Hindlimb muscle (tissue), 1 donor: ENCODE data around the gene OCA2. TPM values are rescaled to one million over a fixed set of nuclear protein-coding genes. Genes with fewer than 3 reads are reported as not detected.
A peak's percentile ranks its signal among the peaks of the same experiment; 100 is the strongest.

Experiments used
- DNase-seq: peaks from one replicate; pipeline ENCODE4 v3.0.0-alpha.2; 2013
- polyA plus RNA-seq: library from polyadenylated mRNA; unstranded; fragments of 120-200 nt; gene quantifications from one replicate; pipeline ENCODE4 v1.2.1, GENCODE V29; 2013; ENCODE audit not compliant: insufficient read length

The OCA2 gene
- polyA plus RNA-seq, 1 donor: 4.5 TPM

DNA sequence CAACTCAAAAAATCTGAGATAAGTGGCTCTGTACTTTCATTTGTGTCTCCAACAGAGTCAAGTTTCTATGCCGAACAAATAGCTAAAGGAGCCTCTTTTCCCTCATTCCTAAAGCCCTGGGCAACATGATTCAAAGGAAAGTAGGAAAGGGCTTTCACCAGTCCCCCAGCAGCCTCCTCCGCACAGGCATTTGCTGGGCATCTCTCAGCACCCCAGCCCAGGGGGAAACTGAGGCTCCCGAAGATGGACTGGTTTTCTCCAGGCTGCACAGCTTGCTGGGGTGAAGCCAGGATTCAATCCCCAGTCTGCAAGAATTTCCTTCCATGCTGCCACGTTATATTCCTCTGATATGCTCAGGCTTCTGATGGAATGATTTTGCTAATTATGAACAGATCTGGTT, 163.8 kb downstream of the OCA2 start:
- DNase-seq: no peak

DNA sequence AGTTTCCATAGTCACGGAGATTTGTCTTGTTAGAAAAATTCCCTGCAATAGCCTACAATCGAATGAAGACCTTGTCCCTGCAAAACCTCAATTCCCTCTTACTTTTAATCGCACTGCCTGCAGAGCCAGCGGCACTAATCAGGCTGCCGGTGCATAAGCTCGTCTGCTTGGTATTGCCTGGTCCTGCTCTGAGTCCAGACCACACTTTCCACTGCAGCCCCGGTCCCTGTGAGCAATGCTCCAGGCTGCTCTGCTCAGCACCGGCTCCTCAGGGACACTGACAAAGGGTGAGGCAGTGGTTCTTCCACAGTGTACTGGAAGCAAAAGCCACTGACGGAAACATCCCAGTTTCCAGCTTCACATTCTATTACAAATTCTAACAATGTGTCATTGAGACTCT, 164.3 kb downstream of the OCA2 start:
- DNase-seq: no peak

GRCh38 chr15:27933562-27933961, 165.6 kb downstream of the OCA2 start:
- DNase-seq: no peak

GRCh38 chr15:27932600-27932999, 166.5 kb downstream of the OCA2 start:
- no peak for DNase-seq

- DNase-seq: no peak
These were observed 170.7 kb downstream of the OCA2 start for GRCh38 chr15:27928386-27928785.

GRCh38 chr15:27912283-27912682, 186.8 kb downstream of the OCA2 start:
- no peak for DNase-seq

- DNase-seq: no peak
These were observed 192.3 kb downstream of the OCA2 start for GRCh38 chr15:27906802-27907201.

GRCh38 chr15:27903405-27903804, 195.7 kb downstream of the OCA2 start:
- no peak for DNase-seq

- no peak for DNase-seq
These were observed 196.3 kb downstream of the OCA2 start for GRCh38 chr15:27902680-27903385.

DNA sequence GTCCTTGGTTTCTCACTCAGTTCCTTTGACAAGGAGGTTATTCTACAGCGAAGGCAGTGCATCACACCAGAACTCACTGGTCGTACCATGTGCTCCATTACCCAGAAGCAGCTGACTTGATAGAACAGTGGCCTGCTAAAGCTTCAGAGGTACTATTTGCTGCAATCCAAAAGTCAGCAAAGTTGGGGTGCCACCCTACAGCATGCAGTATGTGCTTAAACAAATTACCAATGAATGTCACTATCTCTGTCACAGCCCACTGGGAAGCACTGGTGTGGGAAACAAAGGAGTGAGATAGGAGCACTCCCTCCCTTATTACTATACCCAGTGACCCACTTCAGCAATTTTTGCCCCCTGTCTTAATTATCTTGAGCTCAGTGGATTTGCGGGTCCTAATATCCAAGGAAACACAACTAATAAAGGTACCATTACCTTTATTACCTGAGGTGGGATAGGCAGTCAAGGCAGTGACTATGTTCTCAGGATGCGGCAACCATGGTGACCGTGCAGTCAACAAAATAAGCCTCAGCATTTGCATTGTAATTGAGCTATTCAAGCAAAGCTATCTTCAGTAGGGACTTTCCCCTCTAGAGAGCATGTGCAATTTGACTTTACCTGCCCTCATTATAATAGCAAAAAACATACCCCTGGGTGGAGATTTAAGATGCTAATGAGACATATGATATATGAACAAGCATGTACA, 199.4 kb downstream of the OCA2 start:
- no peak for DNase-seq

DNA sequence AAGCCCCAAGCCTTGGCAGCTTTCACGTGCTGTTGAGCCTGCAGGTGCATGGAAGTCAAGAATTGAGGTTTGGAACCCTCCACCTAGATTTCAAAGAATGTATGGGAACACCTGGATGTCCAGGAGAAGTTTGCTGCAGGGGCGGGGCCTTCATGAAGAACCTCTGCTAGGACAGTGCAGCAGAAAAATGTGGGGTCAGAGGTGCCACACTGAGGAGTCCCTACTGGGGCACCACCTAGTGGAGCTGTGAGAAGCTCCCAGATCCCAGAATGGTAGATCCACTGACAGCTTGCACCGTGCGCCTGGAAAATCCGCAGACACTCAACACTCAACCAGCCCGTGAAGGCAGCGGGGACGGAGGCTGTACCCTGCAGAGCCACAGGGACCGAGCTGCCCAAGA, 201.6 kb downstream of the OCA2 start:
- DNase-seq: no peak

- no peak for DNase-seq
These were observed 204.5 kb downstream of the OCA2 start for GRCh38 chr15:27894645-27895044.

DNA sequence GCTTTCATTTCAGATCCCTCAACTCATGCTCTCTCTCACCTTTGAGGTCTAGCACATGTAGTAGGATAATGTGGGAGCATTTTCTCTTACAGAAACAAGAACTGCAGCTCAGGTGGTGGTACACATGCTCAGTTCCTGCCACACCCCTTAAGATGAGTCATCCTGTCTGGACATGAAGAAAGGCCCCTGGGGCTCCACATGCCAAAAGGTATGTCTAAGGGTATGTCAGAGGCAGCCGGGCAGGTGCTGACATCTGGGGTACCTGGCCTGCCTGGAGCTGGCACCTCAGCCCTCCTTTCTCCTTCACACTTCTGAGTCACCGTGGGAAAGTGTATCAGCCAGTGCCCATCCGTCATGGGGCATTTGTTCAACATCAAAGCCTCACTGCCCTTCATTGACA, 209.9 kb downstream of the OCA2 start:
- no peak for DNase-seq

DNA sequence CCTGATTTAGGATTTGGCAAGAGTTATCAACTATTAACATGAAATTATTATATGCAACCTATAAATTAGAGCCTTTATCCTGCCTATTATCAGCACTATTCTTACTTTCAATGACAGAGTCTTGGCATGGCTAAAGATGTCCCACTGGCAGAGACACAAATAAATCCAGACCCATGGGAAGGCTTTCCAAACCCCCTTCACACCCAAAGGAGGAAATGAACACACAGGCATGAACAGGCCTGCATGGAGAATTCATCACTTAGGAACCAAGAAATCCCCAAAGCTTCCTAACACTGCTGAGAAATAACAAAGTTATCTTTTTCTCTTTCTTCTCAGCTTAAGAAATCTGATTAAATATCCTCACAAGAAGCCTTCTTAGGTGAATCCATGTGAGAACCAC, 213.9 kb downstream of the OCA2 start:
- DNase-seq: no peak

GRCh38 chr15:27884726-27885125, 214.4 kb downstream of the OCA2 start:
- DNase-seq: no peak

DNA sequence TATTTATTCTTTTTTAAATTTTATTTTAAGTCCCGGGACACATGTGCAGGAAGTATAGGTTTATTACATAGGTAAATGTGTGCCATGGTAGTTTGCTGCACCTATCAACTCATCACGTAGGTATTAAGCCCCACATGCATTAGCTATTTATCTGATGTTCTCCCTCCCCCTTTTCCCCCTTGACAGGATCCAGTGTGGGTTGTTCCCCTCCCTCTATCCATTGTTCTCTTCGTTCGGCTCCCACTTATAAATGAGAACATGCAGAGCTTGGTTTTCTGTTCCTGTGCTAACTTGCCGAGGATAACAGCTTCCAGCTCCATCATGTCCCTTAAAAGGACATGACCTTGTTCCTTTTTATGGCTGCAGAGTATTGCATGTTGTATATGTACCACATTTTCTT, 220.3 kb downstream of the OCA2 start:
- DNase-seq: no peak

DNA sequence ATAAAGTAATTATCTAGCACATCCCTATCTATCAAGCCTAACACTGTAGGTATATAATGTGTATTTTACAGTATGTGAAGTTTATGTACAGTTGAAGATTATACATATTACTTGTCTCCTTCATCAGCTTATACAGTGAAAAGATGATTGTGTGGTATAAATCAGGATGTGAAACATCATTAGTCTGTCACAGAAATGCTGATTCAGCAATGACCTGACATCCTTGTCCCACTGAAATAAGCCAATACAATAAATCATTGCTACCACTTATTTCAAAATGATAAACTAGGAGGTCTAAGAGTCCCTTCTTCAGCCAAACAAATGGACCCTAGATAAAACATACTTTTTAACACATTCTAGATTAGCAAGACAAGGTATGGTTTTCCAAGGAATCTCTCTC, 225.3 kb downstream of the OCA2 start:
- no peak for DNase-seq

DNA sequence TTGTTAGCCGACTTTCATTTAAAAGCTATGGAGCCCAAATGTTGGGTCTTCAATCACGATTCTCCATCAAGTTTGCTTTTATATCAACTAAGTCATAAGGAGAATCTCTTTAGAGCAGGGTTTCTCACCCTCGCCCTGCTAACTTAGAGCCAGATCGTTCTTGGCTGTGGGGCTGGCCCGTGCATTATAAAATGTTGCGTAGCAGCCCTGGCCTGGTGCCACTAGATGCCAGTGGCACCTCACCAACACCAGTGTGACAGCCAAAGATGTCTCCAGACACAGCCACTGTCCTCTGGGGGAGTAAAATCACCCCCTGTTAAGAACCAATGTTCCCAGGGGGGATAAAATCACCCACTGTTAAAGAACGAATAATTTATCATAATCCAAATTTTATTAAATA, 226.1 kb downstream of the OCA2 start:
- DNase-seq: no peak

- DNase-seq: no peak
These were observed 226.8 kb downstream of the OCA2 start for GRCh38 chr15:27872355-27872754.

DNA sequence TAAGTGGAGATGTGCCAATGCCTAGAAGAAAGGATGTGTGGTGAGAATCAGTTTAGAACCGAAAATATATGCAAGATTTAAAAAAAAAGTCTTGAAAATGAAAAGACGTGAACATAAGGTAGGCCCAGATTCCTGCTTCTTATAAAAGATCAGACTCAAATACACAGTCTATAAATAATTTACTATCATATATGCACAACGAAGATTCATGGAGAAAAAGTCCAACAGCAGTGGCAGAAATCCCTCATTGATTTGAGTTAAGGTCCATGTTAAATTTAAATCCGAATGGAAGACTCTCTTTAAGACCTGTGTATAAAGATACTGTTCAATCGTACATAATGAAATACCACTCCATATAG, 227.2 kb downstream of the OCA2 start:
- no peak for DNase-seq

GRCh38 chr15:27871078-27871901, 227.8 kb downstream of the OCA2 start:
- no peak for DNase-seq

DNA sequence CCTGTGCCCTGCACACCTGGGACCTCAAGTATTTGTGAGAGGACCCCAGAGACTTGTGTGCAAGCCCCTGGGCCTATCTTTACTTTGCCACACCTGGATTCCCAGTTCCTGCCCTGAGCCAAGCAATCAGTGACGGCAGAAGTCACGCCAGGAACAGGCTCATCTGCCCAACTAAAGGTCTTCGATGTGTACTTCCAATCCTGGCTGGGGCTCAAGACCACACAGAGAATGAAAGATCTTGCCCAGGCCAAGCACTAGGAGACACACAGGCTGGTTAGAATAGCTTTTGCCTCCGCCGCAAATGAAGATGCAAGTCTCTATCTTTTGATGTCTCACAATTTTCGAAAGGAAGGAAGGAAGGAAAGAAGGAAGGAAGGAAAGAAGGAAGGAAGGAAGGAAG, 228.8 kb downstream of the OCA2 start:
- no peak for DNase-seq

GRCh38 chr15:27869697-27870281, 229.3 kb downstream of the OCA2 start:
- DNase-seq: peak; percentile 20
